Ecto neural progenitor cell (in vitro differentiated cells): ENCODE measurements around the gene TSHZ3.

Experiments used
- DNase-seq: peaks from one replicate; pipeline ENCODE4 v3.0.0-alpha.2; 2018; ENCODE audit warnings: low spot score

TSHZ3 gene

DNA sequence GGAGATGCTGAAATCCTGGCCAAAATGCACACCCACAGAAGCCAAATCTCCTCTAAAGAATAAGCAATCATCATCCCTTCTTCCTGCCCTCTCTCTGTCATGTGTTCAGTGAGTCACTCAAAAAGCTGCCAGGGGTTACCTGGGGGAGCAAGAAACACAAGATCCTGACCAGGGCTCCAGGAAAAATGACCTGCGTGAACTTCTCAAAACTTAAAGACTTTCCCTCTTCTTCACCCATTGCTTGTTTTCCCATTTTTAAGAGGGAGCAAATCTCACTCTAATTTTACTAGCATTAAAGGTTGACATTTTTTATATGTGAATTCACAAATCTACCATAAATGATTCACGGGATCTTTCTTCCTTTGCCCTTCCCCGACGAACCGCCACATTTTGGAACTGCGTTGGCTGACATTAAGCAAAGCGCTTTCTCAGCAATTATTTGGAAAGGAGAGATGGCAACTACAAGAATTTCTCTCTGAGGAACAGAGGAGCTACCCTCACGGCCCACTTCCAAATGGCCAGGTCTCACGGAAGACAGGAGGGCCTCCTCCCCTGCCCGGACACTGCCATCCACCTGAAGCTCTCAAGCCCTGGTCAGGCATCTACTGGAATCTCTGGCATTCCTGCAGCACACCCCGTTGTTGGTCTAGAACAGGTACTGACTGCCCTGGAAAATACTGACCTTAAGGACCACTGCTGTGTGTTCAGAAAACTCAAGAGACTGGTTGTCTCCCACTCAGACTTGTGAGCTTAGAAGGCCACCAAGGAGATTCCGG is 14.2 kb downstream of the TSHZ3 start:
- DNase-seq, result no peak

GRCh38 chr19:31334101-31334848 is 15.0 kb downstream of the TSHZ3 start:
- DNase-seq, result no peak

GRCh38 chr19:31332096-31332495 is 17.1 kb downstream of the TSHZ3 start:
- DNase-seq, result no peak

DNA sequence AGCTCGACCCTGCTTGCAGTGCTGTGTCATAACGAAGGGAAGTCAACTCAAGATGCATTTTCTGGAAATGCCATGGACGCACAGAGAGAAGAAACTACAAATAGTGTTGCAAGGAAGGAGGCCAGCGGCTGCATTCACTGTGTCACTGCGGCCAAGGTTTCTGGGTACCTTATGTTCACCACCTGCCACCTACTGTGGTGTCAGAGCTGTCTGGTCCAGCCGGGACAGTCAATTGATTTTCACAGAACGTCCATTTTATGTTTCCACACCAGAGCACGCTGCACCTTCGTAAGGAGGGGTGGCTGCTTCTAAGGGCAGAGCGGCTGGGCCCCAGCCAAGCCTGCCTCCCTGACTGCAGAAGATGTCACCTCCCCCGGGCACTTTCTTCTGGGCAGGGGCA is 17.7 kb downstream of the TSHZ3 start:
- no peak for DNase-seq

GRCh38 chr19:31330761-31331160 is 18.5 kb downstream of the TSHZ3 start:
- DNase-seq, result no peak

DNA sequence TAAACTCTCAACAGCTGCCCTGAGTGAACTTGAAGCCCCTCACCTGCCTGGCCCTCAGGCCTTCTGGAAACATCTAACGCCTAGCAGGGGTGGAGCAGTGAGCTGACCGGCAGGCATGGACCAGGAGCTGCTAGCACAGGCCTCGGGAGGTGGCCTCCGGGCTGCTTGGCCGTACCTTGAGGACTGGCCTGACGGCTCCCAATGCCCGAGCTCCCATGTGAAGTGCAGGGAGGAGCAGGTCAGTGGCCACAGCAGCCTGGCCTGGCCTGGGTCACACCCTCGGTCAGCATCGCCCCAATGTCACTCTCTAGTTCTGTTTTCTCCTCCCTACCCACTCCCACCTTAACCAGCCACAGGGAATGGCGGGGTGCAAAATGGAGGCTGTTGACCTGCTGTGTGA is 19.0 kb downstream of the TSHZ3 start:
- DNase-seq, result no peak

DNA sequence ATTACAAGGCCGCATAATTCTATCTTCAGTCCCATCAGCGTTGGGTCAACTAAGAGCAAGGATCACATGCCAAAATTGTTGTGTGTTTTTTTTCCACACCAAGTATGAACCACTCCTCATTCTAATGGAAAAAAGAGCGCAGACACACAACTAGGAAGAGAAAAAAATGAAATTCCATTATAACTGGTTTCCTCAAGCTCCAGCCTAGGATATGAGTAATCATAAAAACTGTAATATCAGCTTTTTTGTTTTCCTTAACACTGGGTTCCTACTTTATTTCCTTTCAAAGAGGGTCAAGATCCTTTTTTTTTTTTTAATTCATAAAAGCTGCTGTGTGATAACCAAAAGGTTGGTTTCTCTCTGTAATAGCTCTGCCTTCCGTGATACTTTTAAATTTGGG is 19.4 kb downstream of the TSHZ3 start:
- DNase-seq, result no peak

DNA sequence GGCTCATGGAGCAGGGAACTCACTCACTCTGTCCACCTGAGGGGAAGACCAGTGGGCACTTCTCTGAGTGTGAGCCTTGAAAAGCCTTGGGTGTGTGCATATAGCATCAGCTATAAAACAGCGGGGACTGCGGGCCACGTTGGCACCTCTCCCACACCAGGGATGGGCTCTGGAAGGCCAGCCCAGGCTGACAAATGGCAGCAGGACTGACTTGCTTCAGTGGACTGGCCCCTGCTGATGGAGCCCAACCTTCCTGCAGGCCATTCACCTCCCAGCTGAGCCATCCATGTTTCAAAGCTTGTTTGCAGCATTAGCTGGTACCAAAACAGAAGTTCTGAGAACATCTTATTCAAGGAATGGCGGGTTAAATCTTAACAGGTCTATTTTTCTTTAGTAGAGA is 21.0 kb downstream of the TSHZ3 start:
- DNase-seq, result no peak

GRCh38 chr19:31326329-31327028 is 22.8 kb downstream of the TSHZ3 start:
- DNase-seq, result no peak

DNA sequence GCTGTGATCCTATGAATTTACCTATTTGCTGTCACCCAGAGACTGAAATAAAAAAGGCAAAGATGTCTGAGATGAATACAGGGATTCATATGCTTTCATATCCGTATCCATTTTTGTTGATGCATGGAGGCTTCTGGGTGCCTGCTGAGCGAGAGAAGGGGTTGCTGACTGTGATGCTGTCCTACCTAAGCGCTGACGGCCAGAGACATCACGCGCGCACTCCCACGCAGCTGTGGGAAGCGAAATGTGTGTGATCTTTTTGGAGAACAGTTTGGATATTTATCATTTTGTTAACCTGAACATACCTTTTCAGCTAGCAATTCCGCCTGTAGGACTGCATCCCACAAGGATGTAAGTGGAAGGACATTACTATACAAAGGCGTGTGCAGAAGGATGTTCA is 23.9 kb downstream of the TSHZ3 start:
- no peak for DNase-seq

- no peak for DNase-seq
Observed at GRCh38 chr19:31319465-31319864, 29.8 kb downstream of the TSHZ3 start.

DNA sequence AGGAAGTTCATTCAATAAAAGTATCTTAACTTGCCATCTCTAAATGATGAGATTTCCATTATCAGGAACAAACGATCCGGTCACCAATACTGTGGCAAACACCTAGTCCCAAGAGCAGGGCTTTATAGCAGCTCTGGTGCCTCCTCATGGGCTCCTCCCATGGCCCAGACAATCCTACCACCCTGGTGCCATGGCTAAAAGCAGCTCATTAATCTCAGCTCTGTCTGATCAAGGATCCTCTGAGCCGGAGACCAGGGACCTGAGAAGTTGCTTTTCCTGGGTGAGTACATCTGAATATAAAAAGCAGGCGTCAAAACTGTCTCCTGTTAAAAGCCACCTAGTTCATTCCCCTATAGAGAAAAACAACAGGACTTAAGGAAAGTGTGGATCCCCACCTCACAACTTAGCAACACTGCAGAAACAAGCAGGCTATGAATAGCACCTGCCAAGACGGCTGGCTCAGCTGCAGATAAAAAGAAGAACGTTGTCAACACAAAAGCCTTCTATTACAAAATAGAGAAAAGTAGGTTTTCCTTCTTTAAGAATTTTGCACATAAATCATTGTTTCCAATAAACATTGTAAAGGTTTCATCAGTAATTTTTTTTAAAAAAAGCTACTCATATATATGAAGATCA is 30.3 kb downstream of the TSHZ3 start:
- no peak for DNase-seq

GRCh38 chr19:31317570-31317969 is 31.7 kb downstream of the TSHZ3 start:
- no peak for DNase-seq

DNA sequence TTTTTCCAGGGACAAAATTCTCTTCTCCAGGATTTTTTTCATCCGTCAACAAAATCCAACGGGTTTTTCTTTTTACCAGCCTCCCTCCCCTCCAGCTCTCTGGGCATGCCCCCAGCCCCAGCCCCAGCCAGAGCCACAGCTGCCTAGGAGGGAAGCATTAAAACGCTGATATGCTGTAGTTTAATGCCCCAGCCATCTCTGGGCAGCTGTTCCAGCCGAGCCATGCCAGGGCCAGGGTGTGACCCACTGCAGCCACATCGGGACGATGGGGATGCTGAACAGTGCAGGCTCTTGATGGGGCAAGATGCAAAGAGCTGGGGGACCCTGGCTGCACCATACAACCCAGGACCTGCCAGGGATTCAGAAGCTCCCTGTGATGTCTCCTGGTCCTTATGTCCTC is 32.1 kb downstream of the TSHZ3 start:
- DNase-seq, result no peak

DNA sequence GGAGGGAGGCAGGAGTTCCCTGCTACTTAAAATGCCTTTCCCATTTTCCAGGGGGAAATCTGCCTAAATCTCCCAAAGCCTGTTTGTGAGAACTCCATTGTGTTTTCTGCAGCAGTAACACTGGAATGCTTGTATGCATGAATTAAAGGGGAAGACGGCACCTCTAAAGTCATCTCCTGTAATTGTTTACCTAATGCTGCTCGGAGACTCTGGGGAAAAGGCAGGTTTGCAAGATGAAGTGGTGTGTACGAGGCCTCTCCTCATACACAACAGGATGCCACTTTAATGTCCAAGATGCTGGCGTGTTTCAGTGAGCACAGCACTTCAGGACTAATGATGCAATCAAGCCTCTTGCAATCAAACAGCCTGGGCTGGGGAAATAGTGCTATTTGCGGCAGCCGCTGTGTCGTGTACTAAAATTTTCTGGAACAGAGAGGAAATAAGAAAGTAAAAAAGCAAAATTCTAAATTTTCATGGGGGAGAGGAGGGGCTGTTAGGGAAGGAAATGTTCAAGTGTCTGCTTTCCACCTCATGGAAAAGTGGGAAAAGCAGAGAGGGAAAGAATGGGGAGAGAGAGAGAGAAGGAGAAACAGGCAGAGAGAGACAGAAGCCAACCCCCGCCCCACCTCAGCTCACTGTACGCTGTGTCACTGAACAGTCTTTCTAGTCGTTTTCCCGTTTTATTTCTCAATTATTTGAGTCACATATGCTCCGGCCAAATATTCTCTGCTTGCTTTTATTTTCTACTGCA is 32.9 kb downstream of the TSHZ3 start:
- DNase-seq, result no peak

GRCh38 chr19:31315652-31316051 is 33.6 kb downstream of the TSHZ3 start:
- DNase-seq, result no peak

DNA sequence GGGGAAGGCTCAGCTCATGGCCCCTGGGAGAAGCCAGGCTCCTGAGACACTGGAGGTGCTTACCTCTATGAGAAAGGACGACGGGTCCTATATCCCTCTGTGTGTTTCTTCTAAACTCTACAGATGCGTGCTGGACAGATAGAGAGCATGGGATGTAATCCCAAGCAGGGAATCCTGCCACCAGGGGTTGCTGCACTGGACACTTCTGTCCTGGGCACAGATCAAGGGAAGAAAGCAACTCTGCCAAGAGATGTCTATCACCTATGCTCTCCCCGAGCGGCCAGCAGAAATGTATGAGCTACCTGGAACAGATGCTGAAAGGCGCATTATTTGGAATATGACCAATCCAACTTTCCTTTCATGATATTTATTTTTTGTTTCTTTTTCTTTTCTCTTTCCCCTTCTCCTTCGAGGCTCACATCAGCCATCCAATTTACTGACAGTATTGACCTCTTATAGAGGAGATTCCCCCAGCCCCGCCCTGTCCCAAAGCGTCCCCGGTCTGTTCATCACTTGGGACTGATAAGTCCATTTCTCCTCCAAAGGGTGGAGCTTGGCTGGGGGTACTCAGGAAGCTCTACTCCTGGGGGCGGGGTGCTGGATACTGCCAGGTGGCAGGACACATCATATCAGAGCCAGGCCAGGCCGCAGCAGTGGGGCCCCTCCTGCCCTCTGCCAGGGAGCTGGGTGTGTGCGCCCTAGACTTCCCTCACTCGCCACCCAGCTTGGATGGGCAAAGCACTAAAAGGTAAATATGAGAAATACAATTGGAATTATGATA is 34.2 kb downstream of the TSHZ3 start:
- no peak for DNase-seq

DNA sequence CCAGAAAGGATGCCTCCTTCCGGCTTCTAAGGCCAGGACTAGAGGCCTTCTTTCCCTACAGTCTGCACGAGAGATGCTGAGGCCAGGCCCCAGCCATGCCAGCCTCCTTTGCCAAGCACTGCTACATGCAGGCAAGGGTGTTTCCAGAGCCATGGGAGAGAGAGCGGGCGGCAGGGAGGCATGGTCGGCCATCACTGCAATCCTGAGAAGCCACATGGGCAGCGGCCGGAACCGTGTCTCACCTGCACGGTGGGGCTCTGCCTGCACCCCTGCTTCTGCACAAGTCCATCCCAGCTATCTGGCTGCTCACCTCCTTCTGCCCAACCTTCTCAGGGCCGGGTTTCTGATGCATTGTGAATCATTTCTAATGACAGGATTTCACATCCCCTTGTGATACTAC is 35.1 kb downstream of the TSHZ3 start:
- no peak for DNase-seq

GRCh38 chr19:31313291-31314030 is 35.8 kb downstream of the TSHZ3 start:
- no peak for DNase-seq

DNA sequence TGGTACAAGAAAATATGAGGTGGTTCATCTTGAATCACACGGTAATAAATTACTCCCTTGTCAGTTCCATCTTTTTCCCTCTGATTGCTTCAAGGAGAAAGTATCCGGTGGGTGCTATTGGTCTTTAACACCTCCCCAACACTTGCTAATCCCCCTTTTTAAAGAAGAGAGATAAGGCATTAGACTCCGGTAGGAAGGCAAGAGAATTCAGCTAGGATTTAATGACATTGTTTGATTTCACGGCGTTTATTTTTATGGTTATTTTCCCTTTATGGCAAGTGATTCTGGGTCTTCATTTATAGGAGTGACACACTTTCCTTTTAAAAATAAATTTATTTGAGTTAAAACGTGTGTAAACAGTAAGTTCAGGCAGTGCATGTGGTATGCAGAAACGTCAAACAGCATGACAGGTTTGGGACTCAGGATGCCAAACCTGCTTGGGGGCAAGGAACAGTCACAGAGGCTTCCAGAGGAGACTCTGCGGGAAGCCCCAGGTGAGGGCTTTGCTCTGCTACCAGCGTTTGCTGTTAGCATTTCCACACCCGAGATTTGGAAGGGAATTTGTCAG is 36.5 kb downstream of the TSHZ3 start:
- no peak for DNase-seq
